Measurements from ENCODE around the gene CDKAL1. TPM values are rescaled to one million over a fixed set of nuclear protein-coding genes. Genes with fewer than 3 reads are reported as not detected.

CDKAL1 gene
- total and polyA plus RNA-seq, 9 of the 15 experiments (the other 6 are each of a cell fraction or from before 2014, with no cell fraction given) = 11.2 to 36.3 (median 20.1) TPM

GRCh38 chr6:20845592-20845991 is 311.3 kb downstream of the CDKAL1 start:
- no peaks in the 10 kb centered on the region for H3K79me2 ChIP-seq (ENCODE audit: control insufficient read depth, insufficient read depth, low read length)
- H2AFZ ChIP-seq (ENCODE audit: low read depth, low read length) = no peak overlapping the region
- H3K27ac ChIP-seq (ENCODE audit: extremely low read depth, low read depth, low read length) = no peak overlapping the region
- in situ Hi-C loops (cut with MboI) = no loop called here
- no peak overlapping the region for H3K9ac ChIP-seq (ENCODE audit: insufficient read depth in 1 of 2, low read depth in 2 of 2, low read length in 2 of 2)
- ATAC-seq (no peak), DNase-seq (ENCODE audit: extremely low read depth in 1 of 4, low spot score in 3 of 4) (no peak), FAIRE-seq (no peak)
- no TSS peak for BruUV-seq (replicated peaks)
- CTCF ChIA-PET (ENCODE audit: low intra/inter-chr PET ratio) = interaction anchor here (0.7 kb wide), 1 partner anchor 283 kb away, joined by 3 read pairs; no protein-coding TSS in a partner anchor
- H3K4me3 ChIP-seq = no peak overlapping the region
- POLR2A ChIA-PET = no interaction called here
- intact Hi-C loops (cut with micrococcal nuclease) = loop anchor here (10.0 kb wide), 1 partner anchor 271 kb away; no protein-coding TSS in a partner anchor
- no peaks in the 10 kb centered on the region for H3K9me3 ChIP-seq (replicated peaks; ENCODE audit: control insufficient read depth, insufficient read depth, low read depth, low read length)
- H3K9me1 ChIP-seq (ENCODE audit: control insufficient read depth, insufficient read depth, low read length) = no peaks in the 10 kb centered on the region
- H3K36me3 ChIP-seq (ENCODE audit: control insufficient read depth, insufficient read depth, low read length) = no peaks in the 10 kb centered on the region
- no peaks in the 10 kb centered on the region for H4K20me1 ChIP-seq (replicated peaks; ENCODE audit: control insufficient read depth, insufficient read depth, low read length)
- no peak overlapping the region for H3K4me2 ChIP-seq (ENCODE audit: insufficient read depth, low read length)
- H3K4me1 ChIP-seq (replicated peaks in 1 of 2; ENCODE audit: control insufficient read depth in 2 of 2, insufficient read depth in 2 of 2, low read length in 2 of 2) = peaks cover 0 to 4% of the 10 kb centered on the region in 2 experiments; a peak in 3 of 5 replicates
- H3K27me3 ChIP-seq (ENCODE audit: control insufficient read depth in 2 of 2, insufficient read depth in 2 of 2, low read length in 2 of 2) = no peaks in the 10 kb centered on the region
- no peak for TF ChIP-seq SMARCE1 (IDR thresholded peaks at IDR 0.05)
- peak; percentile 68 for TF ChIP-seq ZNF316 (IDR thresholded peaks at IDR 0.05)
- TF ChIP-seq NR4A1 (CRISPR knock-in tag; IDR thresholded peaks at IDR 0.05) = no peak
- no peak for TF ChIP-seq NR4A1 (tag; IDR thresholded peaks at IDR 0.05)
- TF ChIP-seq, protein P1, sequence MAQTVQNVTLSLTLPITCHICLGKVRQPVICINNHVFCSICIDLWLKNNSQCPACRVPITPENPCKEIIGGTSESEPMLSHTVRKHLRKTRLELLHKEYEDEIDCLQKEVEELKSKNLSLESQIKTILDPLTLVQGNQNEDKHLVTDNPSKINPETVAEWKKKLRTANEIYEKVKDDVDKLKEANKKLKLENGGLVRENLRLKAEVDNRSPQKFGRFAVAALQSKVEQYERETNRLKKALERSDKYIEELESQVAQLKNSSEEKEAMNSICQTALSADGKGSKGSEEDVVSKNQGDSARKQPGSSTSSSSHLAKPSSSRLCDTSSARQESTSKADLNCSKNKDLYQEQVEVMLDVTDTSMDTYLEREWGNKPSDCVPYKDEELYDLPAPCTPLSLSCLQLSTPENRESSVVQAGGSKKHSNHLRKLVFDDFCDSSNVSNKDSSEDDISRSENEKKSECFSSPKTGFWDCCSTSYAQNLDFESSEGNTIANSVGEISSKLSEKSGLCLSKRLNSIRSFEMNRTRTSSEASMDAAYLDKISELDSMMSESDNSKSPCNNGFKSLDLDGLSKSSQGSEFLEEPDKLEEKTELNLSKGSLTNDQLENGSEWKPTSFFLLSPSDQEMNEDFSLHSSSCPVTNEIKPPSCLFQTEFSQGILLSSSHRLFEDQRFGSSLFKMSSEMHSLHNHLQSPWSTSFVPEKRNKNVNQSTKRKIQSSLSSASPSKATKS (CRISPR knock-in tag; IDR thresholded peaks at IDR 0.05) = no peak
- no peak for TF ChIP-seq ELK3 (CRISPR knock-in tag; IDR thresholded peaks at IDR 0.05)
- TF ChIP-seq PURB (CRISPR knock-in tag; IDR thresholded peaks at IDR 0.05; ENCODE audit: low read depth) = no peak
- TF ChIP-seq ZNF408 (CRISPR knock-in tag; IDR thresholded peaks at IDR 0.05; ENCODE audit: low read depth) = no peak
- no peak for TF ChIP-seq CREB5 (CRISPR knock-in tag; IDR thresholded peaks at IDR 0.05)
- no peak for TF ChIP-seq DEAF1 (CRISPR knock-in tag; IDR thresholded peaks at IDR 0.05)

Data from K562 (cell line).